RWPE1 (cell line): ENCODE measurements around the gene ELF5.

Source experiments
- CTCF ChIA-PET: fragments of 350-600 bp; sonication (Branson Sonifier 250); formaldehyde crosslinking; extraction: SDS; loops from one replicate; lab custom pipeline; 2021; lab: Yijun Ruan, JAX
- POLR2A ChIA-PET: fragments of 400-600 bp; formaldehyde crosslinking; extraction: SDS; loops from one replicate; lab custom pipeline; 2020; ENCODE audit warnings: antibody characterized with exemption; ENCODE audit not compliant: low non-redundant PET; lab: Yijun Ruan, JAX
- DNase-seq: peaks from one replicate; pipeline ENCODE4 v3.0.0; 2012; ENCODE audit warnings: low spot score
- H3K27ac ChIP-seq: fragments of 450-650 bp; 2 replicates; pipeline ENCODE4 v1.5.1; 2017
- CTCF ChIP-seq: fragments of 450-650 bp; conservative IDR thresholded peaks from 2 replicates; pipeline ENCODE4 v1.5.1; 2017; ENCODE audit warnings: low read depth, mild to moderate bottlenecking

ELF5 gene

GRCh38 chr11:34501949-34502348 is 11.6 kb downstream of the ELF5 start:
- ChIA-PET POLR2A (no interaction called here), CTCF (interaction anchor here (0.6 kb wide), 1 partner anchor 1464 kb away, joined by 3 read pairs; no protein-coding TSS in a partner anchor)
- no peak for TF ChIP-seq CTCF

GRCh38 chr11:34501500-34501899 is 12.1 kb downstream of the ELF5 start:
- POLR2A ChIA-PET: no interaction called here
- H3K27ac ChIP-seq: peak overlapping the region; percentile 91
- peak; percentile 36 for DNase-seq
- CTCF ChIA-PET: no interaction called here
- no peak for TF ChIP-seq CTCF

More at GRCh38 chr11:34501949-34502348, 11.6 kb downstream of the ELF5 start:
- peak overlapping the region; percentile 91 for H3K27ac ChIP-seq
- DNase-seq: no peak

GRCh38 chr11:34499719-34500500 is 13.7 kb downstream of the ELF5 start:
- no peak overlapping the region for H3K27ac ChIP-seq
- POLR2A ChIA-PET: no interaction called here
- CTCF ChIA-PET: interaction anchor here (0.6 to 1.0 kb wide), 3 partner anchors 12 to 375 kb away, joined by 3 to 7 read pairs (median 5); partner anchors contain the start of gene ELF5
- TF ChIP-seq CTCF: no peak
- no peak for DNase-seq

GRCh38 chr11:34495724-34496377 is 17.7 kb downstream of the ELF5 start:
- no peak for TF ChIP-seq CTCF
- POLR2A ChIA-PET: no interaction called here
- CTCF ChIA-PET: interaction anchor here (0.6 kb wide), 1 partner anchor 16 kb away, joined by 9 read pairs; no protein-coding TSS in a partner anchor
- no peak overlapping the region for H3K27ac ChIP-seq
- DNase-seq: peak; percentile 63

- DNase-seq: no peak
- ChIA-PET POLR2A (no interaction called here), CTCF (interaction anchor here (0.6 kb wide), 1 partner anchor 396 kb away, joined by 5 read pairs; no protein-coding TSS in a partner anchor)
- H3K27ac ChIP-seq: no peak overlapping the region
- no peak for TF ChIP-seq CTCF
Measured at GRCh38 chr11:34495239-34495723, 18.3 kb downstream of the ELF5 start.

- TF ChIP-seq CTCF: no peak
- ChIA-PET POLR2A (interaction anchor here (0.7 kb wide), 1 partner anchor 138 kb away, joined by 3 read pairs; no protein-coding TSS in a partner anchor), CTCF (interaction anchor here (0.7 kb wide), 1 partner anchor 255 kb away, joined by 4 read pairs; no protein-coding TSS in a partner anchor)
- no peak overlapping the region for H3K27ac ChIP-seq
- DNase-seq: no peak
Measured at GRCh38 chr11:34493926-34494595, 19.5 kb downstream of the ELF5 start.
